ENCODE measurements around the gene PRSS38. TPM values are rescaled to one million over a fixed set of nuclear protein-coding genes. Genes with fewer than 3 reads are reported as not detected.
A peak's percentile ranks its signal among the peaks of the same experiment; 100 is the strongest.

Gene PRSS38
- total and polyA plus RNA-seq, 2 donors (not counting 1 experiment from before 2014, with no cell fraction given): not detected

GRCh38 chr1:227790868-227791267, 24.6 kb upstream of the PRSS38 start:
- H3K4me2 ChIP-seq (ENCODE audit: extremely low read depth, insufficient read depth, low read length): no peak overlapping the region
- H3K27me3 ChIP-seq (ENCODE audit: control insufficient read depth, insufficient read depth, low read length): no peaks in the 10 kb centered on the region
- H3K79me2 ChIP-seq (ENCODE audit: control insufficient read depth, insufficient read depth, low read length): no peaks in the 10 kb centered on the region
- H4K20me1 ChIP-seq (ENCODE audit: control insufficient read depth, extremely low read depth, insufficient read depth, low read length): no peaks in the 10 kb centered on the region
- H3K36me3 ChIP-seq (ENCODE audit: control insufficient read depth, insufficient read depth, low read length): no peaks in the 10 kb centered on the region
- no peak for DNase-seq (ENCODE audit: low read depth in 2 of 2)
- no peak overlapping the region for H3K9ac ChIP-seq (ENCODE audit: insufficient read depth, low read length)
- H3K9me3 ChIP-seq (ENCODE audit: control insufficient read depth, insufficient read depth, low read depth, low read length): no peaks in the 10 kb centered on the region
- H3K4me1 ChIP-seq (ENCODE audit: control insufficient read depth, extremely low read depth, insufficient read depth, low read length): peaks cover 22% of the 10 kb centered on the region
- H3K27ac ChIP-seq (ENCODE audit: insufficient read depth, low read length): no peak overlapping the region
- TF ChIP-seq CTCF (conservative IDR thresholded peaks at IDR 0.05 in 1 of 2, IDR thresholded peaks at IDR 0.05 in 1 of 2; ENCODE audit: low read depth in 1 of 2, low read length in 2 of 2) (no peak), EZH2 (IDR thresholded peaks at IDR 0.05; ENCODE audit: low read length, missing control alignments) (no peak)
- H2AFZ ChIP-seq (ENCODE audit: low read length): no peak overlapping the region
- H3K4me3 ChIP-seq (replicated peaks in 1 of 4; ENCODE audit: control extremely low read depth in 1 of 4, insufficient read depth in 1 of 4, low read depth in 3 of 4, low read length in 4 of 4): no peak overlapping the region

- Histone ChIP-seq H4K20me1 (ENCODE audit: control insufficient read depth, extremely low read depth, insufficient read depth, low read length) (no peaks in the 10 kb centered on the region), H3K4me3 (replicated peaks in 1 of 4; ENCODE audit: control extremely low read depth in 1 of 4, insufficient read depth in 1 of 4, low read depth in 3 of 4, low read length in 4 of 4) (no peak overlapping the region), H3K4me2 (ENCODE audit: extremely low read depth, insufficient read depth, low read length) (no peak overlapping the region), H3K9me3 (ENCODE audit: control insufficient read depth, insufficient read depth, low read depth, low read length) (no peaks in the 10 kb centered on the region), H3K27ac (ENCODE audit: insufficient read depth, low read length) (no peak overlapping the region), H3K9ac (ENCODE audit: insufficient read depth, low read length) (no peak overlapping the region), H2AFZ (ENCODE audit: low read length) (no peak overlapping the region), H3K27me3 (ENCODE audit: control insufficient read depth, insufficient read depth, low read length) (no peaks in the 10 kb centered on the region), H3K36me3 (ENCODE audit: control insufficient read depth, insufficient read depth, low read length) (no peaks in the 10 kb centered on the region), H3K79me2 (ENCODE audit: control insufficient read depth, insufficient read depth, low read length) (no peaks in the 10 kb centered on the region), H3K4me1 (ENCODE audit: control insufficient read depth, extremely low read depth, insufficient read depth, low read length) (peaks cover 22% of the 10 kb centered on the region)
- TF ChIP-seq EZH2 (IDR thresholded peaks at IDR 0.05; ENCODE audit: low read length, missing control alignments) (no peak), CTCF (conservative IDR thresholded peaks at IDR 0.05 in 1 of 2, IDR thresholded peaks at IDR 0.05 in 1 of 2; ENCODE audit: low read depth in 1 of 2, low read length in 2 of 2) (no peak)
- DNase-seq (ENCODE audit: low read depth in 2 of 2): no peak
These were observed 23.9 kb upstream of the PRSS38 start for GRCh38 chr1:227791425-227792143.

- no peak overlapping the region for H3K27ac ChIP-seq (ENCODE audit: insufficient read depth, low read length)
- no peak overlapping the region for H3K4me2 ChIP-seq (ENCODE audit: extremely low read depth, insufficient read depth, low read length)
- peak in 1 of 2 donors; percentile 6 for TF ChIP-seq CTCF (conservative IDR thresholded peaks at IDR 0.05 in 1 of 2, IDR thresholded peaks at IDR 0.05 in 1 of 2; ENCODE audit: low read depth in 1 of 2, low read length in 2 of 2)
- no peak for TF ChIP-seq EZH2 (IDR thresholded peaks at IDR 0.05; ENCODE audit: low read length, missing control alignments)
- peaks cover 18% of the 10 kb centered on the region for H3K4me1 ChIP-seq (ENCODE audit: control insufficient read depth, extremely low read depth, insufficient read depth, low read length)
- no peaks in the 10 kb centered on the region for H3K27me3 ChIP-seq (ENCODE audit: control insufficient read depth, insufficient read depth, low read length)
- H4K20me1 ChIP-seq (ENCODE audit: control insufficient read depth, extremely low read depth, insufficient read depth, low read length): no peaks in the 10 kb centered on the region
- DNase-seq (ENCODE audit: low read depth in 2 of 2): no peak
- no peaks in the 10 kb centered on the region for H3K9me3 ChIP-seq (ENCODE audit: control insufficient read depth, insufficient read depth, low read depth, low read length)
- H2AFZ ChIP-seq (ENCODE audit: low read length): no peak overlapping the region
- H3K79me2 ChIP-seq (ENCODE audit: control insufficient read depth, insufficient read depth, low read length): no peaks in the 10 kb centered on the region
- no peak overlapping the region for H3K4me3 ChIP-seq (replicated peaks in 1 of 4; ENCODE audit: control extremely low read depth in 1 of 4, insufficient read depth in 1 of 4, low read depth in 3 of 4, low read length in 4 of 4)
- H3K9ac ChIP-seq (ENCODE audit: insufficient read depth, low read length): no peak overlapping the region
- H3K36me3 ChIP-seq (ENCODE audit: control insufficient read depth, insufficient read depth, low read length): no peaks in the 10 kb centered on the region
These were observed 23.0 kb upstream of the PRSS38 start for GRCh38 chr1:227792216-227793078.

Data from fibroblast of lung (primary cell).